Mesendoderm (in vitro differentiated cells): ENCODE results near the gene LIPK.
A peak's percentile ranks its signal among the peaks of the same experiment; 100 is the strongest.

Experiments used
- DNase-seq: peaks from one replicate; pipeline ENCODE4 v3.0.0; 2013
- H2AK5ac ChIP-seq: 2 replicates; pipeline ENCODE4 v1.6.1; 2013; ENCODE audit warnings: low read length, inconsistent platforms
- H2BK120ac ChIP-seq: 2 replicates; pipeline ENCODE4 v1.6.1; 2013; ENCODE audit warnings: low read depth, mild to moderate bottlenecking, low read length, moderate library complexity, mixed read lengths
- H2BK15ac ChIP-seq: replicated peaks from 2 replicates; pipeline ENCODE4 v1.6.1; 2013; ENCODE audit warnings: low read depth, mild to moderate bottlenecking, moderate library complexity
- H2BK5ac ChIP-seq: 2 replicates; pipeline ENCODE4 v1.6.1; 2013; ENCODE audit warnings: low read length, inconsistent platforms
- H3K18ac ChIP-seq: 2 replicates; pipeline ENCODE4 v1.6.1; 2013; ENCODE audit warnings: mild to moderate bottlenecking, low read length, mixed read lengths
- H3K23ac ChIP-seq: one replicate; pipeline ENCODE4 v1.6.1; 2013; ENCODE audit warnings: low read length
- H3K27ac ChIP-seq: 2 replicates; pipeline ENCODE4 v1.5.1; 2013; ENCODE audit warnings: low read depth, mild to moderate bottlenecking, inconsistent platforms, low read length, moderate library complexity
- H3K27me3 ChIP-seq: 2 replicates; pipeline ENCODE4 v1.6.1; 2013; ENCODE audit warnings: low read length, control low read depth, mild to moderate bottlenecking, inconsistent platforms; ENCODE audit not compliant: insufficient read depth, poor library complexity
- H3K36me3 ChIP-seq: 2 replicates; pipeline ENCODE4 v1.6.1; 2013; ENCODE audit warnings: low read length, inconsistent platforms; ENCODE audit not compliant: control insufficient read depth, insufficient read depth
- H3K4ac ChIP-seq: one replicate; pipeline ENCODE4 v1.6.1; 2013; ENCODE audit warnings: low read depth, mild to moderate bottlenecking, low read length, moderate library complexity
- H3K4me1 ChIP-seq: 2 replicates; pipeline ENCODE4 v1.6.1; 2013; ENCODE audit warnings: low read depth, low read length, inconsistent platforms; ENCODE audit not compliant: control insufficient read depth
- H3K4me2 ChIP-seq: 2 replicates; pipeline ENCODE4 v1.6.1; 2013; ENCODE audit warnings: low read length
- H3K4me3 ChIP-seq: 2 replicates; pipeline ENCODE4 v1.5.1; 2013; ENCODE audit warnings: mild to moderate bottlenecking, low read length
- H3K56ac ChIP-seq: one replicate; pipeline ENCODE4 v1.6.1; 2013; ENCODE audit warnings: low read length
- H3K79me1 ChIP-seq: 2 replicates; pipeline ENCODE4 v1.6.1; 2013; ENCODE audit warnings: low read length, inconsistent platforms
- H3K79me2 ChIP-seq: 2 replicates; pipeline ENCODE4 v1.6.1; 2013; ENCODE audit warnings: mild to moderate bottlenecking, low read length; ENCODE audit not compliant: control insufficient read depth, insufficient read depth
- H3K9ac ChIP-seq: 2 replicates; pipeline ENCODE4 v1.6.1; 2013; ENCODE audit warnings: low read length, inconsistent platforms
- H4K5ac ChIP-seq: one replicate; pipeline ENCODE4 v1.6.1; 2013; ENCODE audit warnings: low read length
- H4K8ac ChIP-seq: one replicate; pipeline ENCODE4 v1.6.1; 2013; ENCODE audit warnings: low read depth, mild to moderate bottlenecking, control low read depth, low read length, moderate library complexity
- WGBS: extraction: QIAGEN DNeasy Blood & Tissue Kit; methylation state at CpG from one replicate; pipeline ENCODE4 v1.1.7; 2013; ENCODE audit warnings: low lambda C conversion rate, missing lambda C conversion rate; ENCODE audit not compliant: insufficient coverage; ENCODE audit errors: extremely low coverage; 5-methylcytosine and 5-hydroxymethylcytosine counted together

LIPK gene

DNA sequence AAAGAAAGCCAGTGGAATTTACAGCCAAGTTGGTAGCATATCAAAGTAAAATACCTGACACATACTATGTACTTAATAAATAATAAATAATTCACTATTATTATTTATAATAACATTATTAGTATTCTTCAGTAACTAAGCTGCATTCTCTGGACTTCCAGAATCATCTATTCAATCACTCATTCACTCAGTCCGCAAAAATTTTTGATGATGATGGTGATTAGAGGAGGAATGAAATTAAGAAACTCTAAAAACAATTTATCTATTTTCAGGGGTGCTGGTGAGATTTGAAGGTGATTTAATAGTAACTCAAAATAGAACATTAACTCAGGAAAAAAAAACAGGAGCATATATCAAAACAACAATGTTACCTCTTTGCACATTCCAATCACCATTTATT lies 50.6 kb downstream of the LIPK start:
- Histone ChIP-seq H3K79me2 (no peaks in the 10 kb centered on the region), H3K36me3 (no peaks in the 10 kb centered on the region), H4K5ac (no peak overlapping the region), H3K23ac (no peak overlapping the region), H3K9ac (no peak overlapping the region), H3K4me2 (no peak overlapping the region), H3K4me1 (no peaks in the 10 kb centered on the region), H2BK15ac (no peak overlapping the region), H2BK5ac (no peak overlapping the region), H2BK120ac (no peak overlapping the region), H3K79me1 (no peaks in the 10 kb centered on the region), H3K56ac (no peak overlapping the region), H2AK5ac (no peak overlapping the region), H3K4ac (no peak overlapping the region), H3K27me3 (no peaks in the 10 kb centered on the region), H3K4me3 (no peak overlapping the region), H3K18ac (no peak overlapping the region), H4K8ac (no peak overlapping the region), H3K27ac (no peak overlapping the region)
- DNase-seq: no peak
- no CpG with 5 or more reads among the region's 1 CpG for WGBS

GRCh38 chr10:88759366-88760101 lies 53.5 kb downstream of the LIPK start, which contains the start of gene LIPN:
TSS of gene LIPN (plus strand) at chr10:88760020. CDS start at chr10:88761406, 1,386 bp downstream.
- Histone ChIP-seq H4K5ac (no peak within 1 kb of the TSS), H3K27me3 (no peaks in the 10 kb centered on the region), H3K4me2 (no peak within 1 kb of the TSS), H2AK5ac (no peak within 1 kb of the TSS), H4K8ac (no peak within 1 kb of the TSS), H3K4me3 (no peak within 1 kb of the TSS), H3K36me3 (no peaks in the 10 kb centered on the region), H3K23ac (no peak within 1 kb of the TSS), H3K9ac (no peak within 1 kb of the TSS), H3K4me1 (no peaks in the 10 kb centered on the region), H3K18ac (no peak within 1 kb of the TSS), H3K4ac (no peak within 1 kb of the TSS), H3K79me1 (no peaks in the 10 kb centered on the region), H2BK120ac (peak within 1 kb of the TSS; percentile 45), H3K79me2 (no peaks in the 10 kb centered on the region), H2BK15ac (no peak within 1 kb of the TSS), H3K56ac (no peak within 1 kb of the TSS), H2BK5ac (no peak within 1 kb of the TSS), H3K27ac (no peak within 1 kb of the TSS)
- WGBS: no CpG with 5 or more reads among the region's 7 CpGs
- no peak for DNase-seq

DNA sequence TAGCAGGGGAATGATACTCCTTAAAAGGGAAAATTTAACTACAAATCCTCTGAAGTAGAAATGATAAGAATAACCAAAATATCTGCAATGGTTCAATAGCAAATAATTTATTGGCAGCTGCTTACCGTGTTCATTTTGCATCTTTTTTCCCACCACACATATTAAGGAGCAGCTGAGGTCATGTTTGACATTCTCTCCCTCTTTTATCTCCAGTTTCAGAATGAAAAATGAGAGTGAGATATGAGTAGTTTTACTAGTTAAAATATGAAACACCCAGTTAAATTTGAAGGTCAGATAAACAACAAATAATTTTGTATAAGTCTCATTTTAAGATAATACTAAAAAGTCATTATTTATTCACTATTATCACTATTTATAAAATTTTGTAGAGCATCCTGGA lies 56.9 kb downstream of the LIPK start:
- Histone ChIP-seq H3K79me2 (no peaks in the 10 kb centered on the region), H3K4ac (no peak overlapping the region), H4K5ac (no peak overlapping the region), H3K27me3 (no peaks in the 10 kb centered on the region), H2AK5ac (no peak overlapping the region), H3K36me3 (no peaks in the 10 kb centered on the region), H3K27ac (no peak overlapping the region), H2BK5ac (no peak overlapping the region), H3K4me3 (no peak overlapping the region), H3K18ac (no peak overlapping the region), H3K23ac (no peak overlapping the region), H2BK15ac (no peak overlapping the region), H2BK120ac (no peak overlapping the region), H4K8ac (no peak overlapping the region), H3K4me2 (no peak overlapping the region), H3K9ac (no peak overlapping the region), H3K79me1 (no peaks in the 10 kb centered on the region), H3K4me1 (no peaks in the 10 kb centered on the region), H3K56ac (no peak overlapping the region)
- WGBS: no CpG with 5 or more reads among the region's 1 CpG
- no peak for DNase-seq

DNA sequence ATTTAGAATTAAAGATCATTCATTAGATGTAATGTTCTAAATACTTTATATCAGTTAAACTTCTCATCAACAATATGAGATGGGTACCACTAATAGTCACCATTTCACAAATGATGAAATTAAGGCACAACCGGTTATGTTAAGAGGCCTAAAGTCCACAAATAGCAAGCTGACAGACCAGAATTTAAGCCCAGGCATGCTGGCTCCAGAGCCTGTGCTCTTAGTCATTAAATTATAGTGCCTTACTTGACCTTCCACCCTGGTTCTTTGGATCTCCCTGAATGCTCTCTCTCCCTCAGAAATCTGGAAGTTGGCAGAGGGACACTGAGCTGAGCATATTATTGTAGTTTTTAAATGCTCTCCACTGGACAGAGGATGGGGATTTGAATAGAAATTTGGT lies 57.4 kb downstream of the LIPK start:
- no peak overlapping the region for H2BK5ac ChIP-seq
- no peak overlapping the region for H3K56ac ChIP-seq
- no peak overlapping the region for H2BK15ac ChIP-seq
- no peak overlapping the region for H2BK120ac ChIP-seq
- H4K8ac ChIP-seq: no peak overlapping the region
- H2AK5ac ChIP-seq: no peak overlapping the region
- H3K27me3 ChIP-seq: no peaks in the 10 kb centered on the region
- no peak overlapping the region for H3K23ac ChIP-seq
- no peak overlapping the region for H3K18ac ChIP-seq
- no peaks in the 10 kb centered on the region for H3K36me3 ChIP-seq
- no peak overlapping the region for H3K4ac ChIP-seq
- no peaks in the 10 kb centered on the region for H3K4me1 ChIP-seq
- H3K4me2 ChIP-seq: no peak overlapping the region
- H4K5ac ChIP-seq: no peak overlapping the region
- no peaks in the 10 kb centered on the region for H3K79me2 ChIP-seq
- H3K9ac ChIP-seq: no peak overlapping the region
- H3K27ac ChIP-seq: no peak overlapping the region
- H3K4me3 ChIP-seq: no peak overlapping the region
- DNase-seq: no peak
- no CpG with 5 or more reads among the region's 1 CpG for WGBS
- H3K79me1 ChIP-seq: no peaks in the 10 kb centered on the region

- H3K79me1 ChIP-seq: no peaks in the 10 kb centered on the region
Observed at GRCh38 chr10:88764110-88764509, 58.1 kb downstream of the LIPK start.

GRCh38 chr10:88765816-88766215 lies 59.8 kb downstream of the LIPK start:
- Histone ChIP-seq H3K4ac (no peak overlapping the region), H3K18ac (no peak overlapping the region), H3K56ac (no peak overlapping the region), H3K4me3 (no peak overlapping the region), H3K79me2 (no peaks in the 10 kb centered on the region), H3K36me3 (no peaks in the 10 kb centered on the region), H4K5ac (no peak overlapping the region), H4K8ac (no peak overlapping the region), H3K27me3 (no peaks in the 10 kb centered on the region), H3K9ac (no peak overlapping the region), H2BK120ac (no peak overlapping the region), H3K4me1 (no peaks in the 10 kb centered on the region), H2BK15ac (no peak overlapping the region), H3K4me2 (no peak overlapping the region), H3K27ac (no peak overlapping the region), H2AK5ac (no peak overlapping the region), H2BK5ac (no peak overlapping the region), H3K79me1 (no peaks in the 10 kb centered on the region), H3K23ac (no peak overlapping the region)
- DNase-seq: no peak
- no CpG with 5 or more reads among the region's 1 CpG for WGBS

More at GRCh38 chr10:88764110-88764509, 58.1 kb downstream of the LIPK start:
- H4K5ac ChIP-seq: no peak overlapping the region
- no peak overlapping the region for H2BK5ac ChIP-seq
- no peaks in the 10 kb centered on the region for H3K4me1 ChIP-seq
- H3K36me3 ChIP-seq: no peaks in the 10 kb centered on the region
- H3K79me2 ChIP-seq: no peaks in the 10 kb centered on the region
- no peak overlapping the region for H3K18ac ChIP-seq
- H2BK15ac ChIP-seq: no peak overlapping the region
- H3K27ac ChIP-seq: no peak overlapping the region
- no peak overlapping the region for H3K9ac ChIP-seq
- H3K56ac ChIP-seq: no peak overlapping the region
- H3K4me3 ChIP-seq: no peak overlapping the region
- WGBS: no CpG with 5 or more reads among the region's 3 CpGs
- no peak overlapping the region for H3K4me2 ChIP-seq
- H3K23ac ChIP-seq: no peak overlapping the region
- no peaks in the 10 kb centered on the region for H3K27me3 ChIP-seq
- DNase-seq: no peak
- H2BK120ac ChIP-seq: no peak overlapping the region
- no peak overlapping the region for H2AK5ac ChIP-seq
- H3K4ac ChIP-seq: no peak overlapping the region
- no peak overlapping the region for H4K8ac ChIP-seq
